B cell (primary cell): ENCODE data around the gene DRAP1. TPM values are rescaled to one million over a fixed set of nuclear protein-coding genes. Genes with fewer than 3 reads are reported as not detected.

Source experiments
- ATAC-seq: fragments of 200-7000 bp; cut with Tn5 transposase; one replicate; pipeline ENCODE4 v1.10.0; 2021; ENCODE audit warnings: low read depth, mild to moderate bottlenecking, moderate number of reproducible peaks, moderate library complexity
- CTCF ChIA-PET: fragments of 350-600 bp; sonication (Branson Sonifier 250); formaldehyde crosslinking; loops from one replicate; lab custom pipeline; 2021; ENCODE audit warnings: antibody characterized with exemption, inconsistent platforms; lab: Charles Lee
- POLR2A ChIA-PET: fragments of 350-600 bp; sonication (Branson Sonifier 250); formaldehyde crosslinking; loops from one replicate; lab custom pipeline; 2021; ENCODE audit warnings: antibody characterized with exemption; lab: Charles Lee
- DNase-seq: peaks from one replicate; pipeline ENCODE4 v3.0.0; 2013
- H2AFZ ChIP-seq: 2 replicates; pipeline ENCODE4 v1.6.1; 2012; ENCODE audit warnings: mild to moderate bottlenecking, low read depth, low read length; ENCODE audit not compliant: insufficient read depth, poor library complexity, severe bottlenecking
- H3K27ac ChIP-seq, 2 donors: 1 replicate in 1 of 2; 2 replicates in 1 of 2; pipeline ENCODE4 v1.5.1; 2012 to 2013; ENCODE audit warnings: low read length in 2 of 2, mild to moderate bottlenecking in 2 of 2, moderate library complexity in 1 of 2
- H3K27me3 ChIP-seq, 4 experiments: fragments of 200-600 bp in 1 of 4; sonication (generic) in 1 of 4; replicated peaks in 1 of 4; 1 replicate in 2 of 4; 2 replicates in 2 of 4; pipeline versions ENCODE4 v1.6.1 to v1.7.0; 2013 to 2016; ENCODE audit warnings: low read length in 3 of 4, mild to moderate bottlenecking in 2 of 4, mixed read lengths in 1 of 4, moderate library complexity in 1 of 4; ENCODE audit not compliant: insufficient read depth in 4 of 4, control insufficient read depth in 3 of 4; ENCODE audit errors: control extremely low read depth in 1 of 4
- H3K36me3 ChIP-seq, 2 experiments: replicated peaks in 1 of 2; 1 replicate in 1 of 2; 2 replicates in 1 of 2; pipeline versions ENCODE4 v1.6.1 to v1.7.1; 2013; ENCODE audit warnings: low read length in 1 of 2; ENCODE audit not compliant: insufficient read depth in 2 of 2, control insufficient read depth in 1 of 2; ENCODE audit errors: control extremely low read depth in 1 of 2, extremely low read depth in 1 of 2
- H3K4me1 ChIP-seq, 2 donors: fragments of 200-600 bp in 1 of 2; sonication (generic) in 1 of 2; 1 replicate in 1 of 2; 2 replicates in 1 of 2; pipeline versions ENCODE4 v1.5.1 to v1.6.1; 2013 to 2017; ENCODE audit warnings: low read length in 2 of 2; ENCODE audit not compliant: control insufficient read depth in 2 of 2, insufficient read depth in 2 of 2
- H3K4me2 ChIP-seq: replicated peaks from 2 replicates; pipeline ENCODE3; 2012; ENCODE audit warnings: mild to moderate bottlenecking, low read depth, low read length; ENCODE audit not compliant: poor library complexity, severe bottlenecking
- H3K4me3 ChIP-seq, 5 experiments: fragments of 200-600 bp in 1 of 5; sonication (generic) in 1 of 5; 1 replicate in 3 of 5; 2 replicates in 2 of 5; pipeline versions ENCODE4 v1.5.1 to v1.7.0; 2011 to 2016; ENCODE audit warnings: low read length in 4 of 5, mild to moderate bottlenecking in 4 of 5, low read depth in 2 of 5, control low read depth in 1 of 5, moderate library complexity in 1 of 5; ENCODE audit not compliant: insufficient read depth in 1 of 5; ENCODE audit errors: control extremely low read depth in 1 of 5, extremely low read depth in 1 of 5
- H3K79me2 ChIP-seq: fragments of 200-600 bp; sonication (generic); one replicate; pipeline ENCODE4 v1.6.0; 2016; ENCODE audit warnings: low read length; ENCODE audit not compliant: control insufficient read depth, insufficient read depth
- H3K9ac ChIP-seq: fragments of 200-600 bp; sonication (generic); 2 replicates; pipeline ENCODE4 v1.6.1; 2017; ENCODE audit warnings: mild to moderate bottlenecking, low read length, moderate library complexity
- H3K9me3 ChIP-seq, 3 donors: one replicate each; pipeline versions ENCODE4 v1.6.1 to v1.7.1; 2013; ENCODE audit warnings: low read length in 2 of 3; ENCODE audit not compliant: control insufficient read depth in 2 of 3, insufficient read depth in 1 of 3; ENCODE audit errors: control extremely low read depth in 1 of 3
- H4K20me1 ChIP-seq: 2 replicates; pipeline ENCODE4 v1.6.0; 2012; ENCODE audit warnings: mild to moderate bottlenecking, low read length; ENCODE audit not compliant: insufficient read depth, control insufficient read depth, poor library complexity, severe bottlenecking
- H3K27ac Mint-ChIP-seq: one replicate; pipeline ENCODE4 v1.8.0; 2021; ENCODE audit warnings: mixed read lengths
- H3K27me3 Mint-ChIP-seq: one replicate; pipeline ENCODE4 v1.8.0; 2021; ENCODE audit warnings: mixed read lengths
- H3K4me1 Mint-ChIP-seq: one replicate; pipeline ENCODE4 v1.8.0; 2021; ENCODE audit warnings: mixed read lengths
- H3K4me3 Mint-ChIP-seq: one replicate; pipeline ENCODE4 v1.8.0; 2021; ENCODE audit warnings: mixed read lengths
- H3K9me3 Mint-ChIP-seq: one replicate; pipeline ENCODE4 v1.8.0; 2022; ENCODE audit warnings: mixed read lengths; ENCODE audit not compliant: insufficient read depth
- EZH2 ChIP-seq: IDR thresholded peaks from 2 replicates; pipeline ENCODE4 v1.6.1; 2012; ENCODE audit warnings: borderline replicate concordance, low read depth, mild to moderate bottlenecking, moderate library complexity, low read length; ENCODE audit not compliant: insufficient read depth, poor library complexity, severe bottlenecking
- WGBS: methylation state at CpG from one replicate; pipeline ENCODE4 v1.1.5; 2013; ENCODE audit warnings: missing lambda C conversion rate; ENCODE audit not compliant: insufficient coverage; 5-methylcytosine and 5-hydroxymethylcytosine counted together
- intact Hi-C: fragments of 100-400 bp; cut with micrococcal nuclease; formaldehyde crosslinking; loops from one replicate; pipeline ENCODE4 v1.10.0; 2022
- polyA plus RNA-seq: library from polyadenylated mRNA; depleted of rRNA; stranded (reverse); fragments of >200 nt; gene quantifications from 2 replicates; pipeline ENCODE4 v1.2.3, GENCODE V29; 2012
- total RNA-seq, 2 donors: library from RNA; stranded (reverse); fragments of 120-200 nt in 1 of 2; gene quantifications; 1 replicate in 1 of 2; 2 replicates in 1 of 2; pipeline versions ENCODE4 v1.2.3 to v1.2.4, GENCODE V29; 2013 to 2022
- TF ChIP-seq, protein P1 (sequence below): fragments of 200-600 bp; IDR thresholded peaks from one replicate; pipeline ENCODE4 v1.8.0; 2022; ENCODE audit warnings: antibody characterized with exemption, mild to moderate bottlenecking

DRAP1 gene
- total and polyA plus RNA-seq, 2 donors (not counting 1 experiment from before 2014, with no cell fraction given), result 71.7 to 83.9 TPM

GRCh38 chr11:65942531-65942930 lies 23.3 kb downstream of the DRAP1 start:
- ATAC-seq (no peak), DNase-seq (no peak)
- Histone ChIP-seq H4K20me1 (no peaks in the 10 kb centered on the region), H3K4me1 (peaks cover 7 to 12% of the 10 kb centered on the region in 2 donors), H2AFZ (no peak overlapping the region), H3K4me2 (no peak overlapping the region), H3K79me2 (no peaks in the 10 kb centered on the region), H3K9ac (no peak overlapping the region), H3K27me3 (peaks cover 0 to 2% (median 0%) of the 10 kb centered on the region in 4 experiments), H3K27ac (no peak overlapping the region), H3K36me3 (no peaks in the 10 kb centered on the region), H3K4me3 (no peak overlapping the region), H3K9me3 (no peaks in the 10 kb centered on the region)
- TF ChIP-seq, protein P1, sequence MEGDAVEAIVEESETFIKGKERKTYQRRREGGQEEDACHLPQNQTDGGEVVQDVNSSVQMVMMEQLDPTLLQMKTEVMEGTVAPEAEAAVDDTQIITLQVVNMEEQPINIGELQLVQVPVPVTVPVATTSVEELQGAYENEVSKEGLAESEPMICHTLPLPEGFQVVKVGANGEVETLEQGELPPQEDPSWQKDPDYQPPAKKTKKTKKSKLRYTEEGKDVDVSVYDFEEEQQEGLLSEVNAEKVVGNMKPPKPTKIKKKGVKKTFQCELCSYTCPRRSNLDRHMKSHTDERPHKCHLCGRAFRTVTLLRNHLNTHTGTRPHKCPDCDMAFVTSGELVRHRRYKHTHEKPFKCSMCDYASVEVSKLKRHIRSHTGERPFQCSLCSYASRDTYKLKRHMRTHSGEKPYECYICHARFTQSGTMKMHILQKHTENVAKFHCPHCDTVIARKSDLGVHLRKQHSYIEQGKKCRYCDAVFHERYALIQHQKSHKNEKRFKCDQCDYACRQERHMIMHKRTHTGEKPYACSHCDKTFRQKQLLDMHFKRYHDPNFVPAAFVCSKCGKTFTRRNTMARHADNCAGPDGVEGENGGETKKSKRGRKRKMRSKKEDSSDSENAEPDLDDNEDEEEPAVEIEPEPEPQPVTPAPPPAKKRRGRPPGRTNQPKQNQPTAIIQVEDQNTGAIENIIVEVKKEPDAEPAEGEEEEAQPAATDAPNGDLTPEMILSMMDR, result no peak
- TF ChIP-seq EZH2, result no peak
- no peak overlapping the region for H3K4me3 Mint-ChIP-seq
- no peaks in the 10 kb centered on the region for H3K27me3 Mint-ChIP-seq
- 97% methylated on average over 7 of the region's 7 CpGs for WGBS
- CTCF ChIA-PET, result interaction anchor here (0.6 to 0.8 kb wide), 2 partner anchors 57 to 246 kb away, joined by 3 to 5 read pairs; no protein-coding TSS in a partner anchor
- peaks cover 13% of the 10 kb centered on the region for H3K4me1 Mint-ChIP-seq
- H3K9me3 Mint-ChIP-seq, result no peaks in the 10 kb centered on the region
- H3K27ac Mint-ChIP-seq, result no peak overlapping the region
- POLR2A ChIA-PET, result interaction anchor here (1.1 kb wide), 1 partner anchor 37 kb away, joined by 3 read pairs; no protein-coding TSS in a partner anchor
- intact Hi-C loops, result no loop called here

DNA sequence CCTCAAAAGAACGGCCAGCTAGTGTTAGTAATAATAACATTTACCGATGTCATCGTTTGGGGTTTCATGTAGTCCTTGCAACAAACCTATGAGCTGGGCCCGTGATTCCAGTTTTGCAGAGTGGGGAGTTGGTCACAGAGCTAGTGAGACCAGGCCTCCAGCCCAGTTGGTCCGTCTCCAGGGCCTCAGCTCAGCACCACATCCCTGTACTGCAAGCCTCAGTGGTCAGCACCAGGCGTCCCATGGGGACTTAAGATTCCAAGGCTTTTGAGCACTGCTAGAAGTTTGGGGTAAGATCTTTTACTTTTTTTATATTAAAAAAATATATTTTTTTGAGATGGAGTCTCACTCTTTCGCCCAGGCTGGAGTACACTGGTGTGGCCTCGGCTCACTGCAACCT lies 25.0 kb downstream of the DRAP1 start:
- 90% methylated on average over 5 of the region's 8 CpGs for WGBS
- Histone ChIP-seq H3K4me2 (no peak overlapping the region), H3K79me2 (no peaks in the 10 kb centered on the region), H4K20me1 (no peaks in the 10 kb centered on the region), H3K9me3 (no peaks in the 10 kb centered on the region), H3K4me3 (no peak overlapping the region), H3K27me3 (peaks cover 0 to 3% (median 0%) of the 10 kb centered on the region in 4 experiments), H3K36me3 (no peaks in the 10 kb centered on the region), H3K27ac (no peak overlapping the region), H3K4me1 (peaks cover 7 to 12% of the 10 kb centered on the region in 2 donors), H2AFZ (no peak overlapping the region), H3K9ac (no peak overlapping the region)
- ChIA-PET POLR2A (interaction anchor here (0.6 kb wide), 1 partner anchor 56 kb away, joined by 5 read pairs; the partner anchor contains the start of gene FIBP), CTCF (no interaction called here)
- Mint-ChIP-seq H3K27ac (no peak overlapping the region), H3K9me3 (no peaks in the 10 kb centered on the region), H3K4me1 (peaks cover 11% of the 10 kb centered on the region), H3K27me3 (peaks cover 4% of the 10 kb centered on the region), H3K4me3 (no peak overlapping the region)
- DNase-seq, result no peak
- no peak for TF ChIP-seq EZH2
- TF ChIP-seq, protein P1, result no peak
- intact Hi-C loops, result no loop called here
- no peak for ATAC-seq
